Measurements from ENCODE around the gene PHACTR4. TPM values are rescaled to one million over a fixed set of nuclear protein-coding genes. Genes with fewer than 3 reads are reported as not detected.
"Not testable (repeated sequence)": the region's sequence is repeated elsewhere in the genome, so short reads cannot be mapped to it uniquely, and the experiment has no call there.

The PHACTR4 gene
- total RNA-seq, 1 experiment from 2014 or later, result 9.1 TPM

DNA sequence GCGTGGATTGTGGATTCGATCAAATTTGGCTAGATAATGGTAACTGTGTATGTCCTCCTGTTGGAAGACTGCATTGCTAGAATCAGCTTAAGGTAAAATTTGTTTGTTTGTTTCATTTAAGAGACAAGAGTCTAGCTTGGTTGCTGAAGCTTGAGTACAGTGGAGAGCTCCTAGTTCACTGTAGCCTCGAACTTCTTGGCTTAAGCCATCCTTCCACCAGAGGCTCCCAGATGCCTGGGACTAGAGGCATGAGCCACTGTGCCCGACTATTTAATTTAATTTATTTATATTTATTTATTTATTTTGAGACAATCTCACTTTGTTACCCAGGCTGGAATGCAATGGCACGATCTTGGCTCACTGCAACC is 1.5 kb downstream of the PHACTR4 start:
- H4K20me1 ChIP-seq (ENCODE audit: low read length), result no peaks in the 10 kb centered on the region
- H3K27ac ChIP-seq (ENCODE audit: low read length), result no peak overlapping the region
- no peaks in the 10 kb centered on the region for H3F3A ChIP-seq (ENCODE audit: low read length, unreplicated experiment)
- POLR2A ChIA-PET (ENCODE audit: unreplicated experiment), result interaction anchor here (0.5 to 0.6 kb wide), 3 partner anchors 33 to 116 kb away, joined by 3 to 6 read pairs (median 3); no protein-coding TSS in a partner anchor
- DNase-seq (no peak), ATAC-seq (no peak)
- no peak for TF ChIP-seq EZH2phosphoT487 (IDR thresholded peaks at IDR 0.05; ENCODE audit: borderline replicate concordance, low read length)
- no peak for TF ChIP-seq EZH2 (IDR thresholded peaks at IDR 0.05; ENCODE audit: low read length, unreplicated experiment)
- TF ChIP-seq, protein P1, sequence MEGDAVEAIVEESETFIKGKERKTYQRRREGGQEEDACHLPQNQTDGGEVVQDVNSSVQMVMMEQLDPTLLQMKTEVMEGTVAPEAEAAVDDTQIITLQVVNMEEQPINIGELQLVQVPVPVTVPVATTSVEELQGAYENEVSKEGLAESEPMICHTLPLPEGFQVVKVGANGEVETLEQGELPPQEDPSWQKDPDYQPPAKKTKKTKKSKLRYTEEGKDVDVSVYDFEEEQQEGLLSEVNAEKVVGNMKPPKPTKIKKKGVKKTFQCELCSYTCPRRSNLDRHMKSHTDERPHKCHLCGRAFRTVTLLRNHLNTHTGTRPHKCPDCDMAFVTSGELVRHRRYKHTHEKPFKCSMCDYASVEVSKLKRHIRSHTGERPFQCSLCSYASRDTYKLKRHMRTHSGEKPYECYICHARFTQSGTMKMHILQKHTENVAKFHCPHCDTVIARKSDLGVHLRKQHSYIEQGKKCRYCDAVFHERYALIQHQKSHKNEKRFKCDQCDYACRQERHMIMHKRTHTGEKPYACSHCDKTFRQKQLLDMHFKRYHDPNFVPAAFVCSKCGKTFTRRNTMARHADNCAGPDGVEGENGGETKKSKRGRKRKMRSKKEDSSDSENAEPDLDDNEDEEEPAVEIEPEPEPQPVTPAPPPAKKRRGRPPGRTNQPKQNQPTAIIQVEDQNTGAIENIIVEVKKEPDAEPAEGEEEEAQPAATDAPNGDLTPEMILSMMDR (conservative IDR thresholded peaks at IDR 0.05; ENCODE audit: low read depth, low read length), result no peak
- H3K9me3 ChIP-seq (ENCODE audit: low read length), result no peaks in the 10 kb centered on the region
- H2AFZ ChIP-seq (ENCODE audit: low read length), result peak overlapping the region; percentile 86
- peak overlapping the region; percentile 89 for H3K4me2 ChIP-seq (ENCODE audit: low read length)
- no peaks in the 10 kb centered on the region for H3K9me2 ChIP-seq (replicated peaks; ENCODE audit: low read length)
- CTCF ChIA-PET, result interaction anchor here (0.6 to 3.8 kb wide), 2 partner anchors 122 to 281 kb away, joined by 3 to 32 read pairs; no protein-coding TSS in a partner anchor
- intact Hi-C loops (cut with micrococcal nuclease), result no loop called here
- no TSS peak for BruUV-seq (replicated peaks)
- H3K36me3 ChIP-seq (ENCODE audit: low read depth, low read length), result no peaks in the 10 kb centered on the region
- peak overlapping the region; percentile 79; the same call in 1 of the 2 replicates for H3K9ac ChIP-seq (ENCODE audit: low read length)
- H3K4me1 ChIP-seq (ENCODE audit: insufficient read depth, low read length), result peaks cover 16% of the 10 kb centered on the region
- peaks cover 57% of the 10 kb centered on the region for H3K79me2 ChIP-seq (ENCODE audit: low read length)
- peak overlapping the region; percentile 87 for H3K4me3 ChIP-seq (ENCODE audit: low read length)
- H3K27me3 ChIP-seq (ENCODE audit: low read length), result no peaks in the 10 kb centered on the region

DNA sequence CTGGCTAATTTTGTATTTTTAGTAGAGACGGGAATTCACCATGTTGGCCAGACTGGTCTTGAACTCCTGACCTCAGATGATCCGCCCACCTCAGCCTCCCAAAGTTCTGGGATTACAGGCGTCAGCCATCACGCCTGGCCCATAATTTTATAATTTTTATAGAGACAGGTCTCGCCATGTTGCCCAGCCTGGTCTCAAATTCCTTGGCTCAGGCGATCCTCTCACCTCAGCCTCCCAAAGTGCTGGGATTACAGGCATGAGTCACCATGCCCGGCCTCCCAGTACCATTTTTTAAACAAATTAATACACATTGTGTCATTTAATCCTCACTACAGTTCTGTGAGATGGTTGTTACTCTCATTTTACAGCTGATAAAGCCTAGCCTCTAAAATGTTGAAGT is 3.9 kb downstream of the PHACTR4 start:
- H3K27me3 ChIP-seq (ENCODE audit: low read length); CTCF ChIA-PET; POLR2A ChIA-PET (ENCODE audit: unreplicated experiment); H3K27ac ChIP-seq (ENCODE audit: low read length); BruUV-seq (replicated peaks); H3K4me3 ChIP-seq (ENCODE audit: low read length); H4K20me1 ChIP-seq (ENCODE audit: low read length); H3F3A ChIP-seq (ENCODE audit: low read length, unreplicated experiment); H3K36me3 ChIP-seq (ENCODE audit: low read depth, low read length); H3K9ac ChIP-seq (ENCODE audit: low read length); intact Hi-C loops (cut with micrococcal nuclease); H3K9me2 ChIP-seq (replicated peaks; ENCODE audit: low read length); H3K9me3 ChIP-seq (ENCODE audit: low read length); ATAC-seq; H2AFZ ChIP-seq (ENCODE audit: low read length): not testable (repeated sequence)
- Histone ChIP-seq H3K4me2 (ENCODE audit: low read length) (0 out of 2 replicates have a peak overlapping the region, but pooled peaks have one; percentile 18), H3K4me1 (ENCODE audit: insufficient read depth, low read length) (peaks cover 12% of the 10 kb centered on the region), H3K79me2 (ENCODE audit: low read length) (peaks cover 69% of the 10 kb centered on the region)
- DNase-seq, result peak; percentile 25

DNA sequence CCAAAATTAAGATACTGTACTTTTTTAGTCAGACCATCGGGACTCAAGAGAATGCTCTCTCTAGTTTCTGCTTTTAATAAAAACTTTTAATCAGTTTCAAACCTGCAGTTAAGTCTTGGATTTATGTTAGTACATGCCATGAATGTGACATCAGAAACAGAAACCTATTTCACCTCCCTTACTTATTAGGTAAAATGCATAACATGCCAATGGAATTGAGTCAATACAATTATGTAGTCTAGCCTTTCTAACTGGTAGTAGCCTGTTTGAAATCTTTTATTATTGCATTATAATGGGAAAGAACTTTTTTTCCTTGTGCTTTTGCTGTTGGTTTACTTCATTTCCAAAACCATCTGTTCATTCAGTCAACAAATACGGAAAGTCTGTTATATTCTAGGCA is 4.8 kb downstream of the PHACTR4 start:
- Histone ChIP-seq H3K27me3 (ENCODE audit: low read length) (no peaks in the 10 kb centered on the region), H3K79me2 (ENCODE audit: low read length) (peaks cover 76% of the 10 kb centered on the region), H3K9me2 (replicated peaks; ENCODE audit: low read length) (no peaks in the 10 kb centered on the region), H3F3A (ENCODE audit: low read length, unreplicated experiment) (no peaks in the 10 kb centered on the region), H3K4me1 (ENCODE audit: insufficient read depth, low read length) (peaks cover 8% of the 10 kb centered on the region), H3K4me3 (ENCODE audit: low read length) (no peak overlapping the region), H3K9ac (ENCODE audit: low read length) (no peak overlapping the region), H4K20me1 (ENCODE audit: low read length) (no peaks in the 10 kb centered on the region), H2AFZ (ENCODE audit: low read length) (no peak overlapping the region), H3K27ac (ENCODE audit: low read length) (no peak overlapping the region), H3K36me3 (ENCODE audit: low read depth, low read length) (no peaks in the 10 kb centered on the region), H3K9me3 (ENCODE audit: low read length) (no peaks in the 10 kb centered on the region), H3K4me2 (ENCODE audit: low read length) (no peak overlapping the region)
- intact Hi-C loops (cut with micrococcal nuclease), result no loop called here
- BruUV-seq (replicated peaks), result no TSS peak
- ChIA-PET CTCF (no interaction called here), POLR2A (ENCODE audit: unreplicated experiment) (interaction anchor here (0.6 kb wide), 1 partner anchor 46 kb away, joined by 4 read pairs; the partner anchor contains the start of gene MED18)
- TF ChIP-seq EZH2phosphoT487 (IDR thresholded peaks at IDR 0.05; ENCODE audit: borderline replicate concordance, low read length) (no peak), EZH2 (IDR thresholded peaks at IDR 0.05; ENCODE audit: low read length, unreplicated experiment) (no peak)
- TF ChIP-seq, protein P1 (conservative IDR thresholded peaks at IDR 0.05; ENCODE audit: low read depth, low read length), result no peak
- ATAC-seq, result no peak
- DNase-seq, result no peak

DNA sequence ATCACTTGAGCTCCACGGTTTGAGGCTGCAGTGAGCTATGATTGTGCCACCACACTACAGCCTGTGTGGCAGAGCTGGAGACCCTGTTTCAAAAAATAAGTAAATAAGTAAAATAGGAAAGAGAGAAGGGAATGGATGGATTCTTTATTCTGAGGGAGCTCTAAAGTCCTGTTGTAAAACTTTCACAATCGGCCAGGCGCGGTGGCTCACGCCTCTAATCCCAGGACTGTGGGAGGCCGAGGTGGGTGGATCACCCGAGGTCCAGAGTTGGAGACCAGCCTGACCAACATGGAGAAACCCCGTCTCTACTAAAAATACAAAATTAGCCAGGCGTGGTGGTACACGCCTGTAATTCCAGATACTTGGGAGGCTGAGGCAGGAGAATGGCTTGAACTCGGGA is 6.1 kb downstream of the PHACTR4 start:
- H3K79me2 ChIP-seq (ENCODE audit: low read length), result peaks cover 76% of the 10 kb centered on the region
- H3F3A ChIP-seq (ENCODE audit: low read length, unreplicated experiment); H3K27ac ChIP-seq (ENCODE audit: low read length); H3K4me2 ChIP-seq (ENCODE audit: low read length); POLR2A ChIA-PET (ENCODE audit: unreplicated experiment); H3K9ac ChIP-seq (ENCODE audit: low read length); H3K4me3 ChIP-seq (ENCODE audit: low read length); H2AFZ ChIP-seq (ENCODE audit: low read length); H3K4me1 ChIP-seq (ENCODE audit: insufficient read depth, low read length); DNase-seq; H3K36me3 ChIP-seq (ENCODE audit: low read depth, low read length); H3K27me3 ChIP-seq (ENCODE audit: low read length); H4K20me1 ChIP-seq (ENCODE audit: low read length); intact Hi-C loops (cut with micrococcal nuclease); BruUV-seq (replicated peaks); CTCF ChIA-PET; ATAC-seq; H3K9me3 ChIP-seq (ENCODE audit: low read length); H3K9me2 ChIP-seq (replicated peaks; ENCODE audit: low read length): not testable (repeated sequence)

DNA sequence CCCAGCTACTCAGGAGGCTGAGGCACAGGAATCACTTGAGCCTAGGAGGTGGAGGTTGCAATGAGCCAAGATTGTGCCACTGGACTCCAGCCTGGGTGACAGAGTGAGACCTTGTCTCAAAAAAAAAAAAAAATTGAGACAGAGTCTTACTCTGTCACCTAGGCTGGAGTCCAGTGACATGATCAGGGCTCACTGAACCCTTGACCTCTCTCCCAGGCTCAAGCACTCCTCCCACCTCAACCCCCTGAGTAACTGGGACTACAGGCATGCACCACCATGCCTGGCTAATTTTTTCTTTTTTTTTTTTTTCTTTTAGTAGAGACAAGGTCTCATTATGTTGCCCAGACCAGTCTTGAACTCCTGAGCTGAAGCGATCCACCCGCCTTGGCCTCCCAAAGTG is 6.7 kb downstream of the PHACTR4 start:
- DNase-seq; H3K4me1 ChIP-seq (ENCODE audit: insufficient read depth, low read length); H4K20me1 ChIP-seq (ENCODE audit: low read length); intact Hi-C loops (cut with micrococcal nuclease); BruUV-seq (replicated peaks); ATAC-seq; POLR2A ChIA-PET (ENCODE audit: unreplicated experiment); H3F3A ChIP-seq (ENCODE audit: low read length, unreplicated experiment); H2AFZ ChIP-seq (ENCODE audit: low read length); H3K4me2 ChIP-seq (ENCODE audit: low read length); H3K9me2 ChIP-seq (replicated peaks; ENCODE audit: low read length); H3K9me3 ChIP-seq (ENCODE audit: low read length); H3K27me3 ChIP-seq (ENCODE audit: low read length); H3K27ac ChIP-seq (ENCODE audit: low read length); H3K4me3 ChIP-seq (ENCODE audit: low read length); H3K36me3 ChIP-seq (ENCODE audit: low read depth, low read length); H3K9ac ChIP-seq (ENCODE audit: low read length); CTCF ChIA-PET: not testable (repeated sequence)
- H3K79me2 ChIP-seq (ENCODE audit: low read length), result peaks cover 75% of the 10 kb centered on the region
